Heart left ventricle (tissue), 13 donors: ENCODE measurements around the gene MX2.

ENCODE experiments used
- CTCF ChIP-seq, 12 donors: fragments of 200-600 bp; sonication (generic) in 4 of 12; IDR thresholded peaks; one replicate each; pipeline versions ENCODE4 v1.5.0 to v1.8.0; 2018 to 2022; ENCODE audit warnings: antibody characterized with exemption in 12 of 12, mild to moderate bottlenecking in 5 of 12
- POLR2A ChIP-seq, 2 donors: fragments of 450-650 bp; IDR thresholded peaks; one replicate each; pipeline ENCODE4 v1.6.1; 2017; ENCODE audit warnings: antibody characterized with exemption in 2 of 2, mild to moderate bottlenecking in 2 of 2, moderate library complexity in 2 of 2
- donor health status: ischemic (EF 13 %, LVEDD 7.1; RV severe dilation, severe dysfunction).
- donor health status: DM: no; HTN: yes; CAD: no.
- donor health status: DM: no; HTN: no; CAD: no.
- donor health status: ischemic (EF 25% LVEDD 6.9; RV normal size, moderate dysfunction).
- donor health status: ischemic (EF 25% LVEDD 5.7; RV mildly dilated, moderate dysfunction).
- donor health status: ischemic (EF 35%, LVEDD 5.7; RV mildly dilated, moderate dysfunction).
- donor health status: nonischemic (EF 11% LVEDD 7.7; RV severe dilation, severe dysfunction).
- donor health status: DM: yes; HTN: yes; CAD: no.
- donor health status: PGD.
- donor health status: ischemic (EF 29% LVEDD 5.4; RV normal size, mild dysfunction).
- donor health status: nonischemic (EF 23%, LVEDD 6.1; RV moderate dilation, normal function).

GRCh38 chr21:41316200-41317062 is 45.4 kb upstream of the MX2 start, which contains the start of gene FAM3B:
- TF ChIP-seq CTCF (IDR thresholded peaks at IDR 0.05) (no peak), POLR2A (IDR thresholded peaks at IDR 0.05) (no peak)
